ENCODE measurements around the gene IQSEC1.

DNA sequence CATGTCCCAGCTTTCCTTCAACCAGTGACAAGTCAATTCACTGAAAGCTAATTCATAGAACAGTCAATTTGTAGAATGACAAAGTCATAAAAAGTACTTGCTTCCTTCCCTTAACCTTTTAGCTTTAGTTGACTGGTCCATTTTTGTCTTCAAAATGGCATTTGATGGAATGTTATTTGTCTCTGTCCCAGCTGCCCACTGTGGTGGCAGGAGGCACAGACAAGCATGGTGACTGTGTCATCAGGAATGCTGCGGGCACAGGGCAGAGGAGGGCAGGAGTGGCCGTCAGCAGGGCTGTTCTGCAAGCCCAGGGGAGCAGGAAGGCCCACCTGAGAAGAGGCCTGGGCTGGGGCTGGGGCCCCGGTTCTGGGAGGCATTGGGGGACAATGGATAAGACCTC, 10.0 kb downstream of the IQSEC1 start:
- TF ChIP-seq, protein P1, sequence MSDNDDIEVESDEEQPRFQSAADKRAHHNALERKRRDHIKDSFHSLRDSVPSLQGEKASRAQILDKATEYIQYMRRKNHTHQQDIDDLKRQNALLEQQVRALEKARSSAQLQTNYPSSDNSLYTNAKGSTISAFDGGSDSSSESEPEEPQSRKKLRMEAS (IDR thresholded peaks at IDR 0.05), result no peak
- TF ChIP-seq SAP30 (IDR thresholded peaks at IDR 0.05; ENCODE audit: insufficient read depth, insufficient replicate concordance, low read length), result no peak
